ENCODE results near the gene SNX25.
"Not testable (repeated sequence)": the region's sequence is repeated elsewhere in the genome, so short reads cannot be mapped to it uniquely, and the experiment has no call there.

SNX25 gene

DNA sequence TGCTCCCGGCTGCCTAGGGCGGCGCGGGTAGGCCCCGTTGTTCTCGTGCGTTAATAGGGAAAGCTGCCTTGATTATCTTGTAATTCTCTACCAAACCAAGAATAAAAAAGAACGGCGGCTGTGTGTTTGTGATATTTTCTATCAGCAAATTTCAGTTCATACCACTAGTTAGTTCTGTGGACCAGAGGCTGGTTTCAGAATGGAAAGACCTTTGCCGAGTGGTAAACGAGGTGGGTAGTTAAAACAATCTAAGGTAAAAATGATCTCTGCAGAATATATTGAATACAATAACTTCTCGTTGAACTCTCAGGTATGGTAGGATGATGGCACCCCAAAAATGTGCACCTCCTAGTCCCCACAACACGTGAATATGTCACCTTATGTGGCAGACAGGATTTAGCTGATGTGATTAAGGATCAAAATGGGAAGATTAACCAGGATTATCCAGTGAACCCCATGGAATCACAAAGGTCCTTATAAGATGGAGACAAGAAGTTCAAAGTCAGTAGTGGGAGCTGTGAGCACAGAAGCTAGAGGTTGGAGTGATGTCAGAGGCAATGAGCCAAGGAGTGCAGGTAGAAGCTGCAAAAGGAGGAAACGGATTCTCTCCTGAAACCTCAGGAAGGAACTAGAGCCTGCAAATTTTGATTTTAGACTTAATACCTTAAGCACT is 5.0 kb upstream of the SNX25 start:
- DNase-seq (ENCODE audit: low read depth in 2 of 2): no peak

- DNase-seq (ENCODE audit: low read depth in 2 of 2): not testable (repeated sequence)
These were observed 4.3 kb upstream of the SNX25 start for GRCh38 chr4:185205073-185205472.

- DNase-seq (ENCODE audit: low read depth in 2 of 2): no peak
These were observed 3.6 kb upstream of the SNX25 start for GRCh38 chr4:185205697-185206342.

DNA sequence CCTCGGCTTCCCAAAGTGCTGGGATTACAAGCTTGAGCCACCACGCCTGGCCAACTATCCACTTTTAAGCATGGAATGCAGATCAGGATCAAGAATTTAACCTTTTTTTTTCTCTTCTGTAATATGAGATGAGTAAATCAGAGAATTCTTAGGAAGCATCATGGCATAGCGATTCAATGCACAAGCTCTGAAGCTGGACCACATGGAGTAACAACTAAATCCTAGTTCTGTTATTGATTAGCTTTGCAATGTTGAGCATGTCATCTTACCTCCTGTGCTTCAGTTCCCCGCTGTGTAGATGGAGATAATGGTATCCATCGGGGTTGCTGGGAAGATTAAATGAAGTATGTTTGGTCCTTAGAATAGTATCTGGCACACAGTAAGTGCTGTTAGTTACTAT is 1.9 kb upstream of the SNX25 start:
- DNase-seq (ENCODE audit: low read depth in 2 of 2): no peak

DNA sequence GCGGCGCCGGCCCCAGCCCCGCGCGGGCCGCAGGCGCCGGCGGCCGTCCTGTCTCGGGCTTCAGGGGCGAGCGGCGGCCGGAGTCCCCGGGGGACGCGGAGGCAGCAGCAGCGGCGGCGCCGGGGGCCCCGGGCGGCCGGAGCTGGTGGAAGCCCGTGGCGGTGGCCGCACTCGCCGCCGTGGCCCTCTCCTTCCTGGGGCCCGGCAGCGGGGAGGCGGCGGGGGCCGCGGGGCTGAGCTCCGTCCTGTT is 379 bp downstream of the SNX25 start:
- not testable (repeated sequence) for DNase-seq (ENCODE audit: low read depth in 2 of 2)

GRCh38 chr4:185210102-185210981 is 944 bp downstream of the SNX25 start:
- no peak for DNase-seq (ENCODE audit: low read depth in 2 of 2)

- no peak for DNase-seq (ENCODE audit: low read depth in 2 of 2)
These were observed 1.6 kb downstream of the SNX25 start for GRCh38 chr4:185211035-185211434.

GRCh38 chr4:185211641-185212040 is 2.2 kb downstream of the SNX25 start:
- no peak for DNase-seq (ENCODE audit: low read depth in 2 of 2)

DNA sequence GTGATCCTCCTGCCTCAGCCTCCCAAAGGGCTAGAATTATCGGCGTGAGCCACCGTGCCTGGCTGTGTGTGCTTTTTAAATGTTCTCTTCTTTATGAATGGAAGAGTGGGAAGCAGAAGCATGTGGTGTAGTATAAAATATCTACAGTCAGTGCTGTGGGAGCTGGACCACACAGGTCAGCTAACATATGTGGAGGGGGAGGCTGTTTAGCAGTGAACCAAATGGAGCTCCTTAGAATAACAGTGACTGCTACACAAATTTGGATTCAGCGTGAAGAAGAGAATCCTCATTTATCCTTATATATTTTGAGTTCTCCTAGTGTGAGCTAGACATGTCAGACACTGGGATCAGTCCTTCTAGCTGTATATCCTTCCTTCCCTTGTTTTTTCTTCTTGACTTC is 3.2 kb downstream of the SNX25 start:
- no peak for DNase-seq (ENCODE audit: low read depth in 2 of 2)

GRCh38 chr4:185213877-185214276 is 4.5 kb downstream of the SNX25 start:
- no peak for DNase-seq (ENCODE audit: low read depth in 2 of 2)

- no peak for DNase-seq (ENCODE audit: low read depth in 2 of 2)
These were observed 5.9 kb downstream of the SNX25 start for GRCh38 chr4:185215261-185215660.

- no peak for DNase-seq (ENCODE audit: low read depth in 2 of 2)
These were observed 8.1 kb downstream of the SNX25 start for GRCh38 chr4:185217408-185217975.

DNA sequence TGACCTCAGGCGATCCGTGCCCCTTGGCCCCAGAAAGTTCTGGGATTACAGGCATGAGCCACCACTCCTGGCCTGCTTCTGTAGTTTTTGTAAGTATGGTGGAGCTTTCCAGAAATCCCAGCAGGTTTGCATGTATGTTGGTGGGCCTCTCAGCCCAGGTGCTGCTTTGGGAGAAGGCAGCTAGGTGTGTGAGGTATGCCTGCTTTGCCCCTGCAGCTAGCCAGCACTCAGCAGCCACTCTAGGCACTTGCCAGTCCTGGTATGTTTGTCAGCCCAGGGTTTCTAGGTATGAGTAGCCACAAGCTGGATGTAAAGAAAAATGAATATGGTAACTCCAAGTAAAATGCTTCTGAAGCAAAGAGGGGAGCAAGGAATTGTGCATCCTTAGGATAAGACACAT is 8.9 kb downstream of the SNX25 start:
- DNase-seq (ENCODE audit: low read depth in 2 of 2): no peak

DNA sequence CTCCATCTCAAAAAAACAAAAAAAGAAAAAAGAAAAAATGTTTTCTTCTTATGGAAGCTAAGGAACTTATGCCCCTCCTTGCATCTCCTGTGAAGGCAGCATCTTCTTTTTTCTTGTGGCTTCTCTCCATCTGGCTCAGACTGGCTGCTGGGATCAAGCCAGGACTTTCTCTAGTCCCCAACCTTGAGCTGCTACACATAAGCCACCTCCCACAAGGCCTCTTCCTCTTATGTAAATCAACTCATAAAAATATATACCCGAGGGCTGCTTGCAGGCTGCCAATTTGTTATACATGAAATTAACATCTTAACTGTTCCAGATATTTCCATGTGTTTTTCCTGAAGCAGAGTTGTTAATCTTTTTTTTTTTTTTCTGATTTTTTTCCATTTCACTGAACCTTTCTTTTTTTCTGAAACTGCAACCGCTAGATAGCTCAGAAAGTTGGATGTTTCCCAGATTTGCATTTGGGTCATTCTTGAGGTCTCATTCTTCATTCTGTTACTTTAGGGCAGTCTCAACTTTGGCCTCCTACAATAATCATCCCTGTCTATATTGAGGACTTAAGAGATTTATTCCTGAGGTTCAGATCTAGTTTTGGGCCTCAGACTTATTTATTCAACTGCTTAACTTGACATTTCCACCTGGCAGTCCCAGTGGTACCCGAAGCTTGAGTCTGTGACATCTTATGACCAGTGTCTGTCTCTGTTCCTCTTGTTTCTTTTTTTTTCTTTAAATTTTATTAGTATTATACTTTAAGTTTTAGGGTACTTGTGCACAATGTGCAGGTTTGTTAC is 10.3 kb downstream of the SNX25 start:
- no peak for DNase-seq (ENCODE audit: low read depth in 2 of 2)

GRCh38 chr4:185221491-185221890 is 12.1 kb downstream of the SNX25 start:
- DNase-seq (ENCODE audit: low read depth in 2 of 2): no peak

- DNase-seq (ENCODE audit: low read depth in 2 of 2): no peak
These were observed 12.5 kb downstream of the SNX25 start for GRCh38 chr4:185221912-185222311.

GRCh38 chr4:185222598-185222997 is 13.2 kb downstream of the SNX25 start:
- no peak for DNase-seq (ENCODE audit: low read depth in 2 of 2)

GRCh38 chr4:185224597-185224996 is 15.2 kb downstream of the SNX25 start:
- no peak for DNase-seq (ENCODE audit: low read depth in 2 of 2)

GRCh38 chr4:185225940-185226339 is 16.5 kb downstream of the SNX25 start:
- no peak for DNase-seq (ENCODE audit: low read depth in 2 of 2)

DNA sequence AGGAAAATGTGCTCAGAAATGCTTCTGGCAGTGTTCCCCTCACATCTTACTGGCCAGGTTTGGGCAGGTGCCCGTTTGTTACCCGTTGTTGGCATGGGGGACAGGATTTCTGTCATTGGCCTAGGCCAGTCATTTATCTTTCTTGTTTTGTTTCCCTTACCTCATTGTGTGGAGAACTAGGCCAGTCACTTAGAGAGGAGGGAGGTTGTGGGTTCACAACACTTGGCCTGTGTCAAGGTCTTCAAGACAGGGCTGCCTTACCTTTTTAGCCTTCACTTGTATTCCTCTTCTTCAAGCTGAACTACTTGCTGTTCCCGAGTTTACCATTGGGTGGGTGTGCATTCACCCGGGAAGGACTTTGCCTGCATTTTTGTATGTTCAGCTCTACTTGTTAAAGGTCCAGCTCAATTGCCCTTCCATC is 17.7 kb downstream of the SNX25 start:
- DNase-seq (ENCODE audit: low read depth in 2 of 2): no peak

DNA sequence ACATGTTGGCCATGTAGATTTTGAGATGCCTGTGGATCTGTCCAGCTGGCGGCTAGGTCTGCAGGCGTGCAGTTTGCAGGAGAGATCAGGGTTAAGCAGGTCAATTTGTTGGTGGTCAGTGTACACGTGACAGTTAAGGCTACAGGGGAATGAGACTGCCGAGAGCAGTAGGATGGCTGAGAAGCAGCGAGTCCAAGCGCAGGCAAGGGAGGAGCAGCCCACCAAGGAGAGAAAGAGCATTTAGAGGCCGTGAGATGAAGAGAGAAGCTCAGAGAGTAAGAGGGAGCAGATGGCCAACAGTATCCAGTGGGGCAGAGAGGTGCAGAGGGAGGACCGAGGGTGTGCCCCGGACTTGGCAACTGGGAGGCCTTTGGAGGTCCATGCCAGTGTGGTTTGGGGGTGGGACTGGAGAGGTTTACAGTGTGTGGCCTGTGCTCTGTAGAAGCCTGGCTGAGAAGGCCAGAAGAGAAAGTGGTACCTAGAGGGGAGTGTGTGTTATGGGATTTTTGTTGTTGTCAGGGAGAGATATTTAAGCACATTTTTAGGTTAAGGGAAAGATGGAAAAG is 18.4 kb downstream of the SNX25 start:
- no peak for DNase-seq (ENCODE audit: low read depth in 2 of 2)
